Activated effector memory CD4-positive, alpha-beta T cell treated with anti-CD3 and anti-CD28 coated beads, Interleukin-2, amount 50 U/mL, for 16 hours (primary cell): ENCODE data around the gene ECE1.
A peak's percentile ranks its signal among the peaks of the same experiment; 100 is the strongest.

ENCODE experiments used
- DNase-seq: peaks from one replicate; pipeline ENCODE4 v3.0.0-alpha.2; 2020

ECE1 gene

DNA sequence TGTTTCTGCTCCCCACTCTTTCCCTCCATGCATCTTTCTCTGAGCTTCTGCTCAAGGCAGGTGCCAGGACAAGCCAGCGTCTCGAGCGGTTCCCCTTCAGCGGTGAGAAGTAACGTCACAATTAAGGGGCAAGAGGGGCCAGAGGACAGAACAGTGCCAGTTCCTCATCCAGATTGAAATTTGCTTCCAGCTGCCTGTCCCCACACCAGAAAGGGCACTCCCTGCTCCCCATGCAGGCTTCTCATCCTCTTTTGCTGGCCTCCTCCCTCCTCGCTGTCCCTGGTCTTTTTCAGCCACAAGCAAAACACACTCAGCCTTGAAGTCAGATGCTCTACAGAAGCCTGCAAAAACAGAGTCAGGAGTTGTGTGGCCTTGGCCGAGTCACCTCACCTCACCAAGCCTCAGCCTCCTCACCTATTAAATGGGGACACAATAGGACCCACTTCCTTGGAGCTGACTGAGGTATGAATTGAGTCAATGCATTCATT is 35.0 kb upstream of the ECE1 start:
- DNase-seq: no peak

DNA sequence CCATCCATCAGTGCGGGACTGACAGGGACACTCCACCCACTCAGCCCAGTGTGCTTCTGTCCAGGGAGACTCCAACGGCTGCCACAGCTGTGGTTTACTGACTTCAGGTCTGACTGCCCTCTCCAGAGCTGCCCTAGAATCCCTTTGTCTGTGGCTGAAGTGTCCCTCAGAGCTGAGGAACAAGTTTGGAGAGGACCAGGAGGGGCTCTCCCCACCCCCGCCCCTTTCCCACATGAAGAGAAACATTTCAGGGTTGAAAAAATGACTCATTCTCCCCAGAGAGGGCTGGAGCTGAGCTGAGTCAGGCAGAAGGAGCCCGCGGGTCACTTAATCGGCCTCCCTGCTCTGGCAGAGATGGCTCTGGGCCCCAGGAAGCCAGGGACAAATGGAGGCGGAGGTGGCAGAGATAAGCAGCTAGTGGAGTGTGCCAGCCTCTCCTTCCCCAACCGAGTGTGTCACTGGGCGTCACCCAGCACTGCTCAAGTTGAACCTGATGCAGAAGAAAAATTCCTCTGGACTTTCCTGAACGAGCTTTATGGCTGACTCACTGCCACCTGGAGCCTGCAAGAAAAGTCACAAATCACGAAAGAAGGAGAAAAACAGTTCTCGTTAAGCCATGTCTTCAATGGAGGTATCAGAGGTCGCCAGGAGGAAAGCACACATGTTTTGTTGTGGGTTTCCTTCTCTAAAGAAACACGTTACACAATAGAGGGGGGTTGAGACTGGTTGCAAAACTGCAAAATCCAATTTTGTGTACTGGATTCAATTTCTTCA is 34.3 kb upstream of the ECE1 start:
- peak; percentile 90 for DNase-seq

DNA sequence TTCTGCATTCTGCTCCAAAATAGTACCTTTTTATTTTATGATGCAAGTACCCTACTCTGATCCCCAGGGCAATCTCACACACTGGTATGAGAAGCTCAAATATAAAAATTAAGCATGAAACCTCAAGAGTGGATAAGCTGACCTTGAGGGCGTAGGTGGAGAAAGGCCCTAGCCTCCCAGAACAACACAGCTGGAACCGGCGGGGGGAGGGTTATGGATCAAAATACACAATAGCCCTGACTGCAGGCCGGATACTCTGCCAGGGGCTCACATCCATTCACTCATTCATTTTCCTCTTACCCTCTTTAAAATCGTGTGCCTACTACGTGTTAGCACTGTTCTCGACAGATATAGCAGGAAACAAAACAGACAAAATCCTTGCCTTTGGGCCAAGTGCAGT is 32.8 kb upstream of the ECE1 start:
- DNase-seq: no peak

DNA sequence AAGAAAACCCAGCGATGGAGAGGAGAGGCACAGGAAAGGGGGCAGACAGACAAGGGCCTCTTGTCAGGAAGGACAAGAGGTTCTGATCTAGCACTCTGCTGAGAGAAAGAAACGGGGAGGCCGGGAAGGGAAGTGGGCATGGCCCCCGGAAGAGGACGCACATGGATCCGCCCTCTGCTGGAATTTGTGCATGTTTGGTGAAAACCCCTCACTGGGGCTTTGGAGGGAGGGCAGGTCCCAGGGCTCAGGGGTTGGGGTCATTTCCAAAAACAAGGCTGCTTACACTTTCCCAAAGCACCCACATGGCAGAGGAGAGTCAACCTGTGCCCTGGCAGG is 32.4 kb upstream of the ECE1 start:
- no peak for DNase-seq

DNA sequence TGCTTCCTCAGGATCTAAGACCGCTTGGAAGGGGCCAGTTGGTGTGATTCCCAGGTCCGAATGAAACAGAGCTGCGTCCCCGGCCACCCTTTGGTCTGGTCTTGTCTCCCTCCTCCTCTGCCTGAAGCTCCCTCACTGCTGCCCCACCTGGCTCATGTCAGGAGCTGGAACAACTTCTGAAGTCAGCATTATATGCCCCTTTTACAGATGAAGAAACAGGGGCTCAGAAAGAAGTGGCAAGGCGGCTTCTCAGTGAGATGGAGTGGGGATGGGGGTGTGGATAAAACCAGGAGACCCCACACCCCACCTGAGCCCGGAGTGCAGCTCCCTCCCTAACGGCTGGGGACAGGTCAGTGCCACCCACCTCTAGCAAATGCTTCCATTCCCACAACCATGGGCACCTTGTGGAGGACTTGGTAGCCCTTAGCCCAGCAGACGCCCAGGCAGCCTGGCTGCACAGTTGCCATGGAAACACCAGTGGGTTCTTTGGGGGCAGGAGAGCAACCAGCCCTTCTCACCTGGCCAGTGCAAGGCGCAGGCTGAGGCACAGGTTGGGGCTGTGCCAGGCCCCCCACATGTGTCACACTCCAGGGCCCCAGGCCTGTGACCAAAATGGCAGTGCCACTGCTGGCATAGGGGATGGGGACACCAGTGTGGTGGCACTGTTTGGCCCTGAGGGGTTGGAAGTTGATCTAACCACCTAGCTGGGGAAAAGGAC is 31.9 kb upstream of the ECE1 start:
- DNase-seq: no peak

DNA sequence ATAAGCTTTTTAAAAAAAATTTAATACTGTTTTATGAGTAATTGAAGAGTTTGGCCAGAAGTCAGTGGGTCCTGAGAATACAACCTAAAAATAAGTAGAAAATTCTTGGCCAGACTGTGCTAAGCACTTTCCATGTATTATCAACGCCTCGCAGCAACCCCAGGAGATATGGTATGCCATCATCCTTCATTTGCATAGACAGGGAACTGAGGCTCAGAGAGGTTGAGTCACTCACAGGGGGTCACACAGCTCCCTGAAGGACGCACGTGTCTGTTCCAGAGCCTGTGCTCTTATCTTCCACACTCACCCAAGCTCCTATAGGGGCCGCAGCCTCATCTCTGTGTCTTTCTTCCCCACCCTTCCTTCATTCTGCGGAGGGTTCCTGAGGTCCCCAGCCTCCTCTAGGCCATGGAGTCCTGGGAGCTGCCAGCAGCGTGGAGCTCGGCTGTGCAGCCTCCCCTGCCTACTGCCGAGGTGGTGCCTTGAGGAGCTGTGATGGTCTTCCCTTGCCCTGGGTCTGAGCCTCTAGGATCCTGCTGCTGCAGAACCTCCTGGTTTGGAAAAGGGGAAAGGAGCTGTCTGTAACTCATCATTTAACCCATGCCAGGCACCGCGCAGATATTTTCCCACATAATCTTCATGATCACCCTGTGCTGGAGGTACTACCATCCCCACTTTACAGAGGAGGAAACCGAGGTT is 30.3 kb upstream of the ECE1 start:
- DNase-seq: no peak

DNA sequence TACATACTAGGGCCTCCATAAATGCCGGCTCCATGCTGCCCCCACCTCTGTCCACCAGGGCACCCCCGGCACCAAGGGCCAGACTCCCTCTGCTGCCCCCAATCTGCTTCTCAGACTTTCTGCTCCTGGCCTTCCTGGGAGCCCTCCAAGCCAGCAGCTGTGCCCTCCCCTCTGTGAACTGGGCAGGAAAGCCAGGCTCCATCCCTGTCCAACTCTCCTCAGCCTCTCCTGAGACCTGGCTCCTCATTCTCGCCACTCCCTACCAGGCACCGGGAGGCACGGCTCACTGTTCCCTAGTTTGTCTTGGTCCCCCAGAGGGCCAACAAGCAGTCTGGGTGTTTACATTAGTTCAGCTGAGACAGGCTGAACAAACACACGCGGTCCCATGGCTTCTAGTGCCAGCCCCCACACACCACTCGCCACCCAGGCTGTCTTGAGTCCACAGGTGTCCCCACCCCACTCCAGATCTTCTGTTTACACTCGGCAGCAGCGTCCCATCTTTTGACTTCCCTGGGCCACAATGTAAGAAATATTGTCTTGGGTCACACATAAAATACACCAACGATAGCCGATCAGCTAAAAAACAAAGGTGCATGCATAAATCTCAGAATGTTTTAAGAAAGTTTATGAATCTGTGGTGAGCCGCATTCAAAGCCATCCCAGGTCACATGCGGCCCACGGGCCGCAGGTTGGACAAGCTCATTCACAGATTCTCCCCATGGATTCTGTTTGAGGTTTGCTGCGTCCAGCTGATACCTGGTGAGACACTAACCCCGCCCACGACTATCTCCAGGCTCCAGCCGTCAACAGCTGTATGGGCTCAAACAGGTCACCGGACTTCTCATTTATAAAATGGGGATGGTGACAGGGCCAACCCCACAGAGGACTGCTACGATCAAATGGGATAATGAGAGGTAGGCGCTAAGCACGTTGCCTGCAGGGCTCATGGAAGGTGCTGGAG is 29.5 kb upstream of the ECE1 start:
- no peak for DNase-seq

DNA sequence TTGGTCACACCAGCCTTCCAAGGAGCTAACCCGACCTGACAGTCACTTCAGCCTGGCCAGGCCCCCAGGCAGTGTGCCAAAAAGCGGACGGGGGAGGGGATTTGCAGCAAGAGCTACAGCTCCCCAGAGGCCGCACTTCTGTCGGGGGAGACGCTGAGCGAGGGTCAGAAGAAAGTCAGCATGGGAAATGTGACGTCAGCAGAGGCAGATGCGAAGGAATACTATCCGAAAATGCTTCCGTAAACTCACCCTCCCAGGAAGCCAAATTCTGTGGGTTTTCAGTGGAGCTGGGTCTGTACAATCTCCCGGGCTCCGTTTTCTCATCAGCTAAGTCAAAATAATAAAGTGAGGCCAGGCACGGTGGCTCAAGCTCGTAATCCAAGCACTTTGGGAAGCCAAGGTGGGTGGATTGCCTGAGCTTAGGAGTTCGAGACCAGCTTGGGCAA is 28.5 kb upstream of the ECE1 start:
- DNase-seq: no peak

DNA sequence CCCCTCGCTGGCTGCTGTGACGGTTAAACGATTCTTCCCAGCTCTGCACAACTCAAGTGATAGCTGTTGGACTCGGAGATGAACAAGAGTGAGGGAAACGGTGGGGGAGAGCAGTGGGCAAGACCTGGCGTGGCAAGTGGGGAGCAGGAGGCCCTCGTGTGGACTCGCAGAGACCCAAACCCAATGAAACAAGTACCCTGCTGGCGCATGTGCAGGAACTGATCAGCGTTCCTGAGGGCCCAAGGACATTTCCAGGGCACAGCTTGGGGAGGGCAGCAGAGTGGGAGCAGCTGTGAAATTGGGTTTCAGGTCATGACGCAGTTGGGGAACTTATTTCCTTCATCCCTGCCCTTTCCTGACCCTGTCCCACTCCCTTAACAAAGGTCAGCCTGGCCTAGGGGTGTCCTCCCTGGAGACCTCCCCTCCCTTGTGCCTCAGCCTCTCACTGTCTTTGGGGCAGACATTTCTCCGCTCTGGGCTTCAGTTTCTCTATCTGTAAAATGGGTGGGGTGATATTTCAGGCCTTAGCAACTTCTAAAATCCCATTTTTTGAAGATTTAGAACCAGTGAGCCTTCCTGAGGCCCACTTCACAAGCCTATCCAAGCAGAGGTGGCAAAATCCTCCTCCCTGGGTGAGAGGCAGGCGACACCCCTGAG is 27.9 kb upstream of the ECE1 start:
- DNase-seq: no peak

DNA sequence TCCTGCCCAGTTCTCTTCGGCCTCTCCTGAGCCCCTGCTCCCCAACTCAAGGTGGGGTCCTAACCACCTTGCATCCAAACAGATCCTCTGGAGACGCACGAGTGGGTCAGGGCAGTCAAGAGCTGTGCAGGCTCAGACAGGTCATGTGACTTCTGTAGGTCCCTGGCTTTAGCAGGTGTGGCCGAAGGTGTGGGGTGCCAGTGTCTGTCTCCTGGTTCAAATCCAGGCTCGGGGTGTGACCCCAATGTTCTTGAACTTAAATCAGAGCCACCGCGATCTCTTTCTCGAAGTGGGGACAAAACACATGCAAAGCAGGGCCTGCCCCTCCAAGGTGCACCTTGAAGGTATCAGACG is 27.4 kb upstream of the ECE1 start:
- no peak for DNase-seq

DNA sequence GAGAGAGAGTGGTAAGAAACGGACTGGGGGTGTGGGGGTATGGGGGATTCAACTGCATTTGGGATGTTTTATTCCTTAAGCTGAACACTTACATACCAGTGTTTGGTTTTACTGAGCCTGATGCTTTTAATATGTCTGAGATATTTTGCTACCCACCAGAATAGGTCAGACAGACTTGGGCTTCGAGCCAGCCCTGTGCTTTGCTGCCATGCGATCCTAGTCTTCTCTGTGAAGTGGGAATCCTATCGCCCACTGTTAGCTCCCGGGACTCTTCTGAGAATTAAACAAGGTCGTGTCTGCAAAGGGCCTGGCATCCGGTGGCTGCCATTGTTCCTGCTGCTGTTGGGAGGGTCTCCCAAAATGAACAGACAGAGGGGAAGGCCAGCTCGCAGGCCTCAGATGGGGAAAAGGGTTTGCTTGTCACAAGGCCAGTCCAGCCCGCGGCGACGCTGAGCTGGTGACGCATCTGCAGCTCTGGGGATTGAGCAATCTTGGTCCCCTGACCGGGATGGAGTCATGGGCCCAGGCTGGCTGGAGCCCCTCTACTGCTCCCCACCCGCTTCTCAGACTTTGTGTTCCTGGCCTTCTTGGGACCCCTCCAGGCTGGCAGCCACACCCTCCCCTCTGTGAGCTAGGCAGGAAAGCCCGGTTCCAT is 26.9 kb upstream of the ECE1 start:
- DNase-seq: no peak

DNA sequence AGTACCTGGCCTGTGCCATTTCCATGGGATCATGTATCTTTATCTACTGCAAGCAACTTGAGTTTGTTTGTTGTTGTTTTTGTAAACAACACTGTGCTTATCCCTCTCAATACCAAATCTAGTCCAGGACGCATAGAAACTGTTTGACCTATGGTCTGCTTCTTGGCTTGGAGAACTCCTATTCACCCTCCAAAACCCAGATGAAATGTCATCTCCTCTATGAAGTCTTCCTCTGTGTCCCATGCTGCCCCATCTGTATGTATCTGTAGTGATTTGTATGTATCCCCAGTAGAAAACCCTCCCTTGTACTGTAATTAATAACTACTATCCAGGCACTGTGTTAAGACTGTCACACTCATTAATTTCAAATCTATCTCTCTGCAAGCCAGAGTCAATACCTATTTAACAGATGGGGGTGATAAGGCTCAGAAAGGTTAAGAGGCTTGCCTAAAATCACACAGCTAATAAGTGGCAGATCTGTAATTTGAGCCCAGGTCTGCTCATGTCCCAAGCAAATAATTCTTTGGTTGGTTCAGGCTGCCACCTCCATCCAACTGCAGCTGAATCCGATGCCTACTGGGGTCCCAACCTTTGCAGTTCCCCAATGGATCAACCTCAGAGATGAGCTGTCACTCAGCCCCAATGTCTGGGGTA is 24.6 kb upstream of the ECE1 start:
- DNase-seq: no peak

DNA sequence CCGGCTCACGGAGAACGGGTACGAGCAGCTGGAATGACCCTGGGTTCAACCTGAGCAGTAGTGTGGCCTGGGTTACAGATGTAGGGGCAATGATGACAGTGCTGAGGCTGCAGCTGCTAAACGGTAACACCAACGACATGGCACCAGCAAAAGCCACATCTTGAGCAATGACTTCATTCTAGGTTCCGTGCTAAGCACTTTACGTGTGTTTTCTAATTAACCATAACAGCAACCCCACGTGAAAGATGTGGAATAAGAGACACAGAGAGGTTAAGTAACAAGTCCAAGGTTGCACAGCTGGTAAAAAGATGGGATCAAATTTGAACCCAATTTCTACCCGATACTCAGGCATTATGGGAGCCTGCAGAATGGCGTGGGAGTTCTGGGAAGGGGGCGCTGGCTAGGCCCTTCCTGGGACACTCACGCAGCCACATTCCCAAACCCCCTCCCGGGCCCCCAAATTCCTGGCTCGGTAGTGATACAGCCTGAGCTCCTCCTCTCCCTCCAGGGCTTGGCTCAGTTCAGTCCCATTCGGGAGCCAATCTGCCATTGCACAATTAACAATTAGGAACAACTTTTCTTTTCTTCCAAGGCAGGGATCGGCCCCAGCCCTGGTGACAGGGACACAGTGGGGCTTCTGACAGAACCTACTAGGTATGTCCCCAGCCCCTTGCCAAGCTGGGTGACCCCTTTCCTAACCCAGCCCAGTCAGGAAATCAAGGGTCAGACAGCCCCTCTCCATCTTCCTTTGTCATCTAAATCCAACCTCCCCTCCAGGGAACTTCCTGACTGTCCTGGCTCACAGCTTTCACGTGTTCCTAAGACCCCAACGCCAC is 23.8 kb upstream of the ECE1 start:
- no peak for DNase-seq

DNA sequence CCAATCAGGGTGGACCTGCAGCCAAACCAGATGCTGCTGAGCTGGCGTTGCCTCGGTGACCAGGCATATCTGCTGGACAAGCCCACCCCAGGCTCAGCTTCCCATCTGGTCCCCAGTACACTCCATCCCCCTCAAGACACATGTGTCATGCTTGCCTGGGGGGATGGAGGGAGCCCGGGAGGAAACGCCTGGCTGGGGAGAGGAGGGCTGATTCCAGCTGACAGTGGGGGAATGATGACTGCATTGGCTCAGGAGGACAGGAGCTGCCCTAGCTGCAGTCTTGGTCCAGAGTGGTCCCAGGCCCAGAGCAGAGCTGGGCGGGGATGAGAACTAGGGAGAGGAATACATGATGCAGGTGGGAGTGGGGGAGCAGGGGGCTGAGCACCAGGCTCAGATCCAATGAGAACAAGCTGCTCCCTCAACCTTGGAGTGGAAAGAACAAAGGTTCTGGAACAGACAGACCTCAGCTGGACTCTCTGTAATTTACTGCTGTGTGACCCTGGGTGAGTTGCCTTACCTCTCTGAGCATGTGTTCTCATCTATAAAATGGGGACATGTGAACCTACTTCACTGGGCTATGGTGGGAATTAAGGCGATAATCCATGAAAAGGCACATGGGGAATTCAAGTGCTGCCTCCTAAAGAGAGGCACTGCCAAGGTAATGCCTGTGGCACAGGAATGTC is 23.1 kb upstream of the ECE1 start:
- DNase-seq: no peak

DNA sequence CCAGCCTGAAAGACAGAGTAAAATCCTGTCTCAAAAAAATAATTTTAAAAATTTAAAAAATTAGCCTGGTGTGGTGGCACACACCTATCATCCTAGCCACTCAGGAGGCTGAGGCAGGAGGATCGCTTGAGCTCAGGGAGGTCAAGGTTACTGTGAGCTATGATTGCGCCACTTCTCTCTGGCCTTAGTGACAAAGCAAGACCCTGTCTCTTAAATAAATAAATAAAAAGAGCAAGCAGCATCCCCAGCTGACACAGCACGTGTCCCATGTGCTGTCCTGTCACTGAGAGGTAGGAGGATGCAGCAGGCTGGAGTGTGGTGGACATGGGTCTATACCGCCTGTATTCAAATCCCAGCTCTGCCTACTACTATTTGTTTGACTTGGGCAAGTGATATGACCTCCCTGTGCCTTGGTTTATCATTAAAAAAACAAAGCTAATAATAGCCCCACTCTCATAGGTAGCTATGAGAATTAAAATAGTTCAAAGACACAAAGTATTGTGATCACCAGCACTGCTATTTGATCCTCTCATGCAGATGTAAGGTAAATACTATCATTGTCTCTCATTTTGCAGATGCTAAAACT is 22.2 kb upstream of the ECE1 start:
- DNase-seq: no peak

DNA sequence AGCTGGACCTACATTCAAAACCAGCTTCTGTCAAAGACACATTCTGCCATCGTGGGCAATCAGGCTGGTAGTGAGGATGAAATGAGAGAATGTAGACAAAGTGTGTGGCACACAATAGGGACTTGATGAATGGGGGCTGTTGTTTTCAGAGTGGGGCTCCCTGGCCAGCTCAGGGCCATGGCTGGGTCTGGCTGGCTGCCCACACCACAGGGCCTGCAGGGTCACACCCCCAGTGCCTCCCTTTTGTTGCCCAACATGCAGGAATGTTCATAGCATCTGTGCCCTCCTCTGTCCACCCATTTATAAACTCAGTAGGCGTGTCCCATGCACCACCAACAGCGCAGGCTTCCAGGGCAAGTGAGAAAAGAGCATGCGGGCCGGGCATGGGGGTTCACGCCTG is 20.8 kb upstream of the ECE1 start:
- no peak for DNase-seq

DNA sequence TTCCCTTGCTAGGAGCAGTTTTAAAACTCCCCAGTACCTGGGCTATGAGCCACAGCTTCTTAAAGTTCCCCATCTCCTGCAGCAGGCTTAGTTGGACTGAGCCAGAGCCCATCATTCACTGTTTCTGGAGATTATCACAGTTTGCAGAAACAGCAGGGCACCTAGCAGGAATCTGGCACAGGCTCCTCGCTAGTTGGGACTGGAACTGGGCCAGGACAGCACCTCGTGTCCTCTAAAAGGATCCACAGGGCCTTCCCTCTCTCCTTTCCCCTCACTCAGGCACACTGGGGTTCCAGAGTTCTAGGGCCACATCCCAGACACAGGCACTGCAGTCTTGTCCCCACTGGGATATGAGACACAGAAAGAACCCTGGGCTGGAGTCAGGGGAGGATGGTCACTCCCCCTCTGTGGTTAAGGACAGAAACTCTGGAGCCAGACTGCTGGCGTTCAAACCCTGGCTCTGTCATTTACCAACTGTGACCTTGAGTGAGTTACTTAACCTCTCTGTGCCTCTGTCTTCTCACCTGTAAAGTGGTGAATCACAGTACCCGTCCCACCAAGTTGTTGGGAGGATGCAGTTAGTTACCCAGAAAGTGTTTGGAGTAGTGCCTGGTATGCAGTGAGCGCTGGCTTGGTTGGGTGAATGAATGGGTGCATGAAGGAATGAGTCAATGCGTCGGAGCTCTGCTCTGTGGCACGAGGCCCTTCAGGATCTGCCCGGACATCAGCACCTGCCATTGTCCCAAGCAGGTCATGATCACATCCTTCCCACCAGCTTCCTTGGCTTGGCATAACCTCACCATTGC is 18.8 kb upstream of the ECE1 start:
- no peak for DNase-seq

DNA sequence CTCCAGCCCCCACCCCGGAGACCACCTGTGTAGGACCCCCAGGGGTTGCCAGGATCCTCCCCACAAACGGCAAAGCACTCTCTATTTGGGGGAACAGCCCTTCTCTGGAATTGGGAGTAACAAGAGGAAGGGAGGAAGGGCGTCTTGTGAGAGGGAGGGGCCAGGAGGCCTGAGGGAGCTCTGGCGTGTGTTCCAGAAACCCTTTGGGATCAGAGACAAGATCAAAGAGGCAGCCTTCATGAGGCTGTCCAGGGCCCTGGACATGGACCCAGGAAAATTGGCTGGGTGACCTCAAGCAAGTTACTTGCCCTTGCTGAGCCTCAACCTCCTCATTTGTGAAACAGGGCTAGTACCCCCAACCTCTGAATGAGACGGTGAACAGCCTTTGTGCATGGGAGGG is 18.1 kb upstream of the ECE1 start:
- no peak for DNase-seq
